ENCODE data around the gene SLC27A1. TPM values are rescaled to one million over a fixed set of nuclear protein-coding genes. Genes with fewer than 3 reads are reported as not detected.

The SLC27A1 gene
- total and polyA plus RNA-seq, 9 of the 15 experiments (the other 6 are each of a cell fraction or from before 2014, with no cell fraction given): 0.06 to 3.0 (median 1.1) TPM

DNA sequence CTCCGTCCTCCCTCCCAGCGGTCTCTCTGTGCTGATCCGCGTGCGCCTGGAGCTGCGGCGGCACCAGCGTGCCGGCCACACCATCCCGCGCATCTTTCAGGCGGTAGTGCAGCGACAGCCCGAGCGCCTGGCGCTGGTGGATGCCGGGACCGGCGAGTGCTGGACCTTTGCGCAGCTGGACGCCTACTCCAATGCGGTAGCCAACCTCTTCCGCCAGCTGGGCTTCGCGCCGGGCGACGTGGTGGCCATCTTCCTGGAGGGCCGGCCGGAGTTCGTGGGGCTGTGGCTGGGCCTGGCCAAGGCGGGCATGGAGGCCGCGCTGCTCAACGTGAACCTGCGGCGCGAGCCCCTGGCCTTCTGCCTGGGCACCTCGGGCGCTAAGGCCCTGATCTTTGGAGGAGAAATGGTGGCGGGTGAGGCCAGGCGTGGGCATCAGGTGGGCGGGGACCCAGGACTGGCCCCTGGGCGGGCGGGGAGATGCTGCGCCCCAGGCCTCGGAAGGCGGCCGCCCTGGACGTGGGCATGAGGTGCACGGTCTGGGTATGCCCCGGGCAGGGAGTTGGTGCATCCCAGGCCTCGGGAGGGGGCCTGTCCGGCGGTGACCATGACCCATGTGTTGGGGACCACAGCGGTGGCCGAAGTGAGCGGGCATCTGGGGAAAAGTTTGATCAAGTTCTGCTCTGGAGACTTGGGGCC, 16.4 kb downstream of the SLC27A1 start (continued):
- TF ChIP-seq, protein P1, sequence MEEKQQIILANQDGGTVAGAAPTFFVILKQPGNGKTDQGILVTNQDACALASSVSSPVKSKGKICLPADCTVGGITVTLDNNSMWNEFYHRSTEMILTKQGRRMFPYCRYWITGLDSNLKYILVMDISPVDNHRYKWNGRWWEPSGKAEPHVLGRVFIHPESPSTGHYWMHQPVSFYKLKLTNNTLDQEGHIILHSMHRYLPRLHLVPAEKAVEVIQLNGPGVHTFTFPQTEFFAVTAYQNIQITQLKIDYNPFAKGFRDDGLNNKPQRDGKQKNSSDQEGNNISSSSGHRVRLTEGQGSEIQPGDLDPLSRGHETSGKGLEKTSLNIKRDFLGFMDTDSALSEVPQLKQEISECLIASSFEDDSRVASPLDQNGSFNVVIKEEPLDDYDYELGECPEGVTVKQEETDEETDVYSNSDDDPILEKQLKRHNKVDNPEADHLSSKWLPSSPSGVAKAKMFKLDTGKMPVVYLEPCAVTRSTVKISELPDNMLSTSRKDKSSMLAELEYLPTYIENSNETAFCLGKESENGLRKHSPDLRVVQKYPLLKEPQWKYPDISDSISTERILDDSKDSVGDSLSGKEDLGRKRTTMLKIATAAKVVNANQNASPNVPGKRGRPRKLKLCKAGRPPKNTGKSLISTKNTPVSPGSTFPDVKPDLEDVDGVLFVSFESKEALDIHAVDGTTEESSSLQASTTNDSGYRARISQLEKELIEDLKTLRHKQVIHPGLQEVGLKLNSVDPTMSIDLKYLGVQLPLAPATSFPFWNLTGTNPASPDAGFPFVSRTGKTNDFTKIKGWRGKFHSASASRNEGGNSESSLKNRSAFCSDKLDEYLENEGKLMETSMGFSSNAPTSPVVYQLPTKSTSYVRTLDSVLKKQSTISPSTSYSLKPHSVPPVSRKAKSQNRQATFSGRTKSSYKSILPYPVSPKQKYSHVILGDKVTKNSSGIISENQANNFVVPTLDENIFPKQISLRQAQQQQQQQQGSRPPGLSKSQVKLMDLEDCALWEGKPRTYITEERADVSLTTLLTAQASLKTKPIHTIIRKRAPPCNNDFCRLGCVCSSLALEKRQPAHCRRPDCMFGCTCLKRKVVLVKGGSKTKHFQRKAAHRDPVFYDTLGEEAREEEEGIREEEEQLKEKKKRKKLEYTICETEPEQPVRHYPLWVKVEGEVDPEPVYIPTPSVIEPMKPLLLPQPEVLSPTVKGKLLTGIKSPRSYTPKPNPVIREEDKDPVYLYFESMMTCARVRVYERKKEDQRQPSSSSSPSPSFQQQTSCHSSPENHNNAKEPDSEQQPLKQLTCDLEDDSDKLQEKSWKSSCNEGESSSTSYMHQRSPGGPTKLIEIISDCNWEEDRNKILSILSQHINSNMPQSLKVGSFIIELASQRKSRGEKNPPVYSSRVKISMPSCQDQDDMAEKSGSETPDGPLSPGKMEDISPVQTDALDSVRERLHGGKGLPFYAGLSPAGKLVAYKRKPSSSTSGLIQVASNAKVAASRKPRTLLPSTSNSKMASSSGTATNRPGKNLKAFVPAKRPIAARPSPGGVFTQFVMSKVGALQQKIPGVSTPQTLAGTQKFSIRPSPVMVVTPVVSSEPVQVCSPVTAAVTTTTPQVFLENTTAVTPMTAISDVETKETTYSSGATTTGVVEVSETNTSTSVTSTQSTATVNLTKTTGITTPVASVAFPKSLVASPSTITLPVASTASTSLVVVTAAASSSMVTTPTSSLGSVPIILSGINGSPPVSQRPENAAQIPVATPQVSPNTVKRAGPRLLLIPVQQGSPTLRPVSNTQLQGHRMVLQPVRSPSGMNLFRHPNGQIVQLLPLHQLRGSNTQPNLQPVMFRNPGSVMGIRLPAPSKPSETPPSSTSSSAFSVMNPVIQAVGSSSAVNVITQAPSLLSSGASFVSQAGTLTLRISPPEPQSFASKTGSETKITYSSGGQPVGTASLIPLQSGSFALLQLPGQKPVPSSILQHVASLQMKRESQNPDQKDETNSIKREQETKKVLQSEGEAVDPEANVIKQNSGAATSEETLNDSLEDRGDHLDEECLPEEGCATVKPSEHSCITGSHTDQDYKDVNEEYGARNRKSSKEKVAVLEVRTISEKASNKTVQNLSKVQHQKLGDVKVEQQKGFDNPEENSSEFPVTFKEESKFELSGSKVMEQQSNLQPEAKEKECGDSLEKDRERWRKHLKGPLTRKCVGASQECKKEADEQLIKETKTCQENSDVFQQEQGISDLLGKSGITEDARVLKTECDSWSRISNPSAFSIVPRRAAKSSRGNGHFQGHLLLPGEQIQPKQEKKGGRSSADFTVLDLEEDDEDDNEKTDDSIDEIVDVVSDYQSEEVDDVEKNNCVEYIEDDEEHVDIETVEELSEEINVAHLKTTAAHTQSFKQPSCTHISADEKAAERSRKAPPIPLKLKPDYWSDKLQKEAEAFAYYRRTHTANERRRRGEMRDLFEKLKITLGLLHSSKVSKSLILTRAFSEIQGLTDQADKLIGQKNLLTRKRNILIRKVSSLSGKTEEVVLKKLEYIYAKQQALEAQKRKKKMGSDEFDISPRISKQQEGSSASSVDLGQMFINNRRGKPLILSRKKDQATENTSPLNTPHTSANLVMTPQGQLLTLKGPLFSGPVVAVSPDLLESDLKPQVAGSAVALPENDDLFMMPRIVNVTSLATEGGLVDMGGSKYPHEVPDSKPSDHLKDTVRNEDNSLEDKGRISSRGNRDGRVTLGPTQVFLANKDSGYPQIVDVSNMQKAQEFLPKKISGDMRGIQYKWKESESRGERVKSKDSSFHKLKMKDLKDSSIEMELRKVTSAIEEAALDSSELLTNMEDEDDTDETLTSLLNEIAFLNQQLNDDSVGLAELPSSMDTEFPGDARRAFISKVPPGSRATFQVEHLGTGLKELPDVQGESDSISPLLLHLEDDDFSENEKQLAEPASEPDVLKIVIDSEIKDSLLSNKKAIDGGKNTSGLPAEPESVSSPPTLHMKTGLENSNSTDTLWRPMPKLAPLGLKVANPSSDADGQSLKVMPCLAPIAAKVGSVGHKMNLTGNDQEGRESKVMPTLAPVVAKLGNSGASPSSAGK (IDR thresholded peaks at IDR 0.05): no peak
